ENCODE data around the gene FEZF1.

DNA sequence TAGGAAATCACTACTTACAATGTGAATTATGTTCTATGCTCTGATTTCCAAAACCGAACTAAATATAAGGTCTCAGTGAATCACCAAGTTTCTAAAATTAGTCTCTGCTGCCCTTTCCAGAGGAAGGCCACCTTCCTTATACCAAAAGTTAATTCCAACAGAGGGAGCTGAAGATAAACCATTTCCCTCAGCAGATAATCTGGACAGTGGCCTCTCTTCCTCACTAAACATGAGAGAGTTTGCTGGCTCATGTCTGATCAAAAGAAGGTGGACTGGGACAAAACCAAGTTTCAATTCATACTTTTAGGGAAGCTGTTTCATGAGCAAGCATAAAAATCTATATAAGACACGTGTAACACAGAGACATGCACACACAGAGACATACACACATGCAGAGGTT, 6.4 kb downstream of the FEZF1 start:
- TF ChIP-seq EZH2 (IDR thresholded peaks at IDR 0.05; ENCODE audit: insufficient read depth, poor library complexity, severe bottlenecking) (no peak), EZH2phosphoT487 (IDR thresholded peaks at IDR 0.05; ENCODE audit: insufficient read depth, low read depth) (no peak)
